Measurements from ENCODE around the gene MTFR1L.

Gene MTFR1L

GRCh38 chr1:25878690-25879089 lies 58.9 kb downstream of the MTFR1L start:
- DNase-seq (ENCODE audit: low spot score), result no peak

GRCh38 chr1:25879675-25880074 lies 59.9 kb downstream of the MTFR1L start:
- DNase-seq (ENCODE audit: low spot score), result no peak

GRCh38 chr1:25880518-25880917 lies 60.8 kb downstream of the MTFR1L start:
- DNase-seq (ENCODE audit: low spot score), result no peak

GRCh38 chr1:25881266-25881665 lies 61.5 kb downstream of the MTFR1L start:
- no peak for DNase-seq (ENCODE audit: low spot score)

Data from CD4-positive, alpha-beta T cell treated with Interleukin-6 at 100 ng/mL for 8 hours (primary cell).